GM12874 (cell line): ENCODE measurements around the gene RNF150.
A peak's percentile ranks its signal among the peaks of the same experiment; 100 is the strongest.

ENCODE experiments used
- TF ChIP-seq, protein P1 (sequence below): IDR thresholded peaks from 2 replicates; pipeline ENCODE4 v1.5.1; 2011; ENCODE audit warnings: low read depth, mild to moderate bottlenecking, control low read depth, low read length, moderate library complexity; ENCODE audit not compliant: insufficient read depth

RNF150 gene

DNA sequence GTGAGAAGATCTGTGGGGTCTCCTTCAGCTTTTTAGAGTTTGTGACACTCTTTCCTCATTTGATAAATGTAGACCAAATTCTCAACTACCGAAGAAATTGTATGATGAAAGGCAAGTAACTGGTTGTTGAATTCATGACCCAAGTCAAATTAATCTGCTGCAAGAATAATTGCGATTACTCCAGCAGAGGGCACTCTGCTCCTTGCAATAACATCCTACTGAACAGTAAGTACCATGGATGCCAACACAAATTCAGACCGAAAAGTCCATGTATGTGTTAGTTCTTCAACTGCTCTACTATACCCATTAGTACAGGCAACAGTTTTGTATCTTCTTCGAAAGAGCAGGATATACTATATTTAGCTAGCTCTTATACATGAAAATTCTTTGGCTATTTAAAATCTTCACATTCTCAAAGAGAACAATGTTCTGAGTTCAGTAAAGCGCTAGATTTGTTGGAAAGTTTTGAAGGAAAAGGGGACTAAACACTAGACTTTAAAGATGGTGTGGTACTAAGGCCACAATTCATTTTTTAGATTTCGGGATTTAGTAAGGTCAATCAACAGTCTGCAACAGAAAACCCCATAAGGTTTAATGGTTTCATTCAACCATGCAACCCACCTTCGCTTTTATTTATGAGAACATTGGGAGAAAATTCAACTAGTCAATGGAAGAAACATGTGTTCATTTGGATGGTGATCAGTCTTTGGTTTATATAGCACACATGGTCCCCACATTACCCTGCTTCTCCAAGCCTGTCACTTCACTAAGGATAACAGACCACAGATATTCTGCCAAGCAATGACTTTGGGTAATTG is 271.7 kb downstream of the RNF150 start:
- TF ChIP-seq, protein P1, sequence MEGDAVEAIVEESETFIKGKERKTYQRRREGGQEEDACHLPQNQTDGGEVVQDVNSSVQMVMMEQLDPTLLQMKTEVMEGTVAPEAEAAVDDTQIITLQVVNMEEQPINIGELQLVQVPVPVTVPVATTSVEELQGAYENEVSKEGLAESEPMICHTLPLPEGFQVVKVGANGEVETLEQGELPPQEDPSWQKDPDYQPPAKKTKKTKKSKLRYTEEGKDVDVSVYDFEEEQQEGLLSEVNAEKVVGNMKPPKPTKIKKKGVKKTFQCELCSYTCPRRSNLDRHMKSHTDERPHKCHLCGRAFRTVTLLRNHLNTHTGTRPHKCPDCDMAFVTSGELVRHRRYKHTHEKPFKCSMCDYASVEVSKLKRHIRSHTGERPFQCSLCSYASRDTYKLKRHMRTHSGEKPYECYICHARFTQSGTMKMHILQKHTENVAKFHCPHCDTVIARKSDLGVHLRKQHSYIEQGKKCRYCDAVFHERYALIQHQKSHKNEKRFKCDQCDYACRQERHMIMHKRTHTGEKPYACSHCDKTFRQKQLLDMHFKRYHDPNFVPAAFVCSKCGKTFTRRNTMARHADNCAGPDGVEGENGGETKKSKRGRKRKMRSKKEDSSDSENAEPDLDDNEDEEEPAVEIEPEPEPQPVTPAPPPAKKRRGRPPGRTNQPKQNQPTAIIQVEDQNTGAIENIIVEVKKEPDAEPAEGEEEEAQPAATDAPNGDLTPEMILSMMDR: peak; percentile 61

DNA sequence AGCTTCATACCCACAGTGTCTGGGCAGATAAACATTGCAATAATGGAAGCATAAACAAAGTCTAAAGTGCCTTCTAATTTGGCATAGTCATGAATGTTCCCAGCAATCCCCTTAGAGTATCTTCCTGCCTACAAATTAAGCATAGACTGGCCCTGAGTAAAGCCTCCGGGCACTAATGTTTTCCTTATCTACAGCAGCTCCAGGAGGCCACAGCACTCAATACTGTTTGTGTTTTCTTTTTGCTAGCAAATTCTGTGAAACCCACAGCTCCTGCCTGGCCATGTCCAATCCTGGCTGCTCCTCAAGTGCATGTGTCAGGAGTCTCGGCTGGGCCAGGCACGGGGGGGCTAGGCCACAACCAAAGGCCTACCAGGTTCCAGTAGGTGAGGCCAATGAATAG is 274.4 kb downstream of the RNF150 start:
- TF ChIP-seq, protein P1: no peak

DNA sequence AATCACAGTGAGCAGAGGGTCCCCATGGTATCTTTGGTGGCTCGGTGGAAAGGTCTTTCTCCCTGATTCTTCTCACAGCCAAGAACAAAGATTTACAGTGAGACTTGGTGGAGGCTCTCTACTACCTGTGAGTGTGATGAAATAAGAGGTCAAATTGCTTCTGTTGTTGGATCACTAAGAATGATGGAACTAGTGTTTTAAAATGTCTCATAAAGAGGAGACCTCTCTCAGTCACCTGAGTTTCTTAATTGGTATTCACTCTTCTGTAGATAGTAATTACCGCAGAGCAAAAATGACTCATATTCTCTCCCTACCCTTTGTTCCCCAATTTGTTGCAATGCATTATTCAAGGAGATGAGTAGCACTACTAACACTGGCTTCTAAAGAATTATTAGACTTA is 276.2 kb downstream of the RNF150 start:
- TF ChIP-seq, protein P1: no peak

DNA sequence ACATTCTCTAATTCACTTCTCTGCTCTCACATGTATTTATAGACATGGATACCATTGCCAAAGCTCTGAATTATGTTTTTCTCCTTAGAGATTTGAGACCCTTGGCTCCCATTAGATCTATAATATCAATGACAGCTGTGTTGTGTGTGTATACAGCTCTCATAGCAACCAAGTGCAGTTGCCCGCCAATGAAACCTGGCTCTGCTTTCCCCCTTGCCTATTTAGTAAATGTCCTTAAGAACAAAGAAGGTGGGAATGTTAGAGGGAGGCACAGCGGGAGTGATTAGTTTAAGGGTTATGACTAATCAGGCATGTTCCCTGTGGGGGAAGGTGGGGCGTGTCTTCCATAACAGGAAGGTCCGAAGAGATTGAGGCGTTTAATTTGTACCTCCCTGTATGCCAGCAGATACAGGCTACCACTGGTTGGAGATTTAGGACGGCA is 276.6 kb downstream of the RNF150 start:
- TF ChIP-seq, protein P1: no peak

DNA sequence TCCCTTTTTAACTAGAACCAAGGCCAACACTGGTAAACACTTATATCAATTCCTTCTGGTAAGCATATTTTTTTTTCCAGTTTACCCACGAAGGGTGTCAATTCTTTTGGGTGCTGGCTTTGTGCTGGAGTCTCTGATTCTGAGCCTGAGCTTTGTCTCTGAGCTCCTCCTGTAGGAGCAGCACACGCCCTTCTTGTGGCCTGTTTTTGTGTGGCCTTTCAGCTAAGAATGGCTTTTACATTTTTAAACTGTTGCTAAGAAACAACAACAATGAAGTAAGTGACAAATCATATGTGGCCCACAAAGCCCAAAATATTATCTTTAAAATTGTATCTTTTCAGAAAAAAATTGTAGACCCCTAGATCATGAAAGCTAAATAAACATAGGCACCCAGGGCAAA is 279.1 kb downstream of the RNF150 start:
- TF ChIP-seq, protein P1: no peak

DNA sequence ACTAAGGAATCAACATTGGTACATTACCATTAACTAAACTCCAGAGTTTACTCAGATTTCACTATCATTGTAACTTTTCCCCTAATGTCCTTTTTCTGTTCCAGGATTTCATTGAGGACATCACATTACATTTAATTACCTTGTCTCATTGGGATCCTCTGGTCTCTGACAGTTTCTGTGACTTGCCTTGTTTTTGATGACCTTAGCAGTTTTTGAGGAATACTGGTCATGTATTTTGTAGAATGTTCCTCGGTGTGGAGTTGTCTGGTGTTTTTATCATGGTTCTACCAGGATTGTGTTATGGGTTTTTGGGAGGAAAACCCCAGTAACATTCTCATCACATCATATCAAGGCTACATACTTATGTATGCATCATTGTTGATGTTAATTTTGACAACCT is 281.5 kb downstream of the RNF150 start:
- TF ChIP-seq, protein P1: no peak

DNA sequence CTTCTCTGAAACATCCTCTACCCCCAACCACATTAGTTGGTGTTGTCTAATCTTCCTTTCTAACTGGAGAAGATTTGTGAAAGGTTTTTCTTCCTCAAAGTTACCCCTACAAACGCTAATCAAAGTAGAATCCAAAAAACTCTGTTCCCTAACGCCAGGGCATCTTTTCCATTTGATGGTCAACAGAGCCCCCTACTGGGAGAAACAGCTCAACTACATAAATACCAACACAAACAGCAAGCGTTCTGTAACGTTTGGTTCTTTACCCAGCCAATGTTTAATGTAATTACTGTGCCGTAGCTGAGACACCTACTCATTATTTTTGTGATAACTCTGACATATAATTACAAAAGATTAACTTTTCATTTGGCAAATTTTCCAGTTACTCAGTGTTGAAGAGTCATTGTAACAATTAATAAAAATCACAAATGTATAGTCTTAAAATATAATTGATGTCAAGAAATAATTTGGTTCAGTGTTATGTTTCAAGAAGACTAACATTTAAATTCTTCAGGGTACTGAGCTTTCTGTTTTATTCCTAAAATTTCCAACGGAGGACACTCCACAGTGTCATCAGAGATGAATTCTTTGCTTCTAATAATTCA is 282.1 kb downstream of the RNF150 start:
- TF ChIP-seq, protein P1: peak; percentile 53; the same call in 1 of the 2 replicates
